ENCODE measurements around the gene PSEN2.
A peak's percentile ranks its signal among the peaks of the same experiment; 100 is the strongest.

Gene PSEN2

DNA sequence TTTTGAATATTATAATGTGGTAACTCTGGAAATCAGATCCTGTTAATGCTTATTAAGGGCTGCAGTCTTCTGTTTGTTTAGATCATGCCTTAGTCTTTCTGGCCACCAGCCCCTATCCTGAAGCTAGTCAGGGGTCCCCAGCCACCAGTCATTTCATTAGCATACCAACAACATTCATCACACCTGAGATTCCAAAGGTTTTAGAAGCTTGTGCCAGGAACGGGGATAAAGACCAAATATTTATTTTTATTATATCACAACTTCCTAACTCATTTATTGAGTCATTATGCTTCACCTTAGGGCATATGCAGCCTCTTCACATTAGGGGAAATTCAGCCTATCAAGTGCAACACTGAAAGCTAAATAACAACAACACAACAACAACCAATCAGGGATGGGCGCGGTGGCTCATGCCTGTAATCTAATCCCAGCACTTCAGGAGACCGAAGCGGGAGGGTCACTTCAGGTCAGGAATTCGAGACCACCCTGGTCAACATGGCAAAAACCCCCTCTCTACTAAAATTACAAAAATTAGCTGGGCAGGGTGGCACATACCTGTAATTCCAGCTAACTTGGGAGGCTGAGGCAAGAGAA lies 2.9 kb upstream of the PSEN2 start:
- no peak for DNase-seq

DNA sequence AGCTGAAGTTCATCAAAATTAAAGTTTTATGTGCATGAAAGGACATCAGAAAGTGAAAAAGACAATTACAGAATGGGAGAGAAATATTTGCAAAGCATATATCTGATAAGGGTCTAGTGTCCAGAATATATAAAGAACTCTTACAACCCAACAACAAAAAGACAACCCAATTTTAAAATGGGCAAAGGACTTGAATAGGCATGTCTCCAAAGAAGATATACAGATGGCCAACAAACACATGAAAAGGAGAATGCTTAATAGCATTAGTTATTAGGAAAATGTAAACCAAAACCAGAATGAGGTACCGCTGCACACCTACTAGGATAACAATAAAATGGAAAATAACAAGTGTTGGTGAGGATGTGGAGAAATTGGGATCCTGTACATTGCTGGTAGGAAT lies 1.7 kb upstream of the PSEN2 start:
- DNase-seq = no peak

DNA sequence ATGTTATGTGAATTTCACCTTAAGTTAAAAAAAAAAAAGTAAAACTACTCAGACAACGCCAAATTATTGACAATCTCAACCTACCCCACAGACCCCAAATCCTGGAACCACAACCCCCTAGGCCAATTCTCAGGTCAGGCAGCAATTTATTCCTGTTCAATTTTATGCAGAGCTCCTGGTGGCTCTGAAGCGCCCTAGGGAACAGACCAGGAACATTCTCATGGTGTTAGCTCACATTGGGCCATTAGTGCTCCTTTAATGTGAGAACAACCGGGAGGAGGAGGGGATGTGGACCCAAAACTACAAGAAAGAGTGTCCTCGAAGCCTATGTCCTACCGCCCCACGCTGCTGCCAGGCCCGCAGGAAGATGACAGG lies 403 bp upstream of the PSEN2 start:
- no peak for DNase-seq

DNA sequence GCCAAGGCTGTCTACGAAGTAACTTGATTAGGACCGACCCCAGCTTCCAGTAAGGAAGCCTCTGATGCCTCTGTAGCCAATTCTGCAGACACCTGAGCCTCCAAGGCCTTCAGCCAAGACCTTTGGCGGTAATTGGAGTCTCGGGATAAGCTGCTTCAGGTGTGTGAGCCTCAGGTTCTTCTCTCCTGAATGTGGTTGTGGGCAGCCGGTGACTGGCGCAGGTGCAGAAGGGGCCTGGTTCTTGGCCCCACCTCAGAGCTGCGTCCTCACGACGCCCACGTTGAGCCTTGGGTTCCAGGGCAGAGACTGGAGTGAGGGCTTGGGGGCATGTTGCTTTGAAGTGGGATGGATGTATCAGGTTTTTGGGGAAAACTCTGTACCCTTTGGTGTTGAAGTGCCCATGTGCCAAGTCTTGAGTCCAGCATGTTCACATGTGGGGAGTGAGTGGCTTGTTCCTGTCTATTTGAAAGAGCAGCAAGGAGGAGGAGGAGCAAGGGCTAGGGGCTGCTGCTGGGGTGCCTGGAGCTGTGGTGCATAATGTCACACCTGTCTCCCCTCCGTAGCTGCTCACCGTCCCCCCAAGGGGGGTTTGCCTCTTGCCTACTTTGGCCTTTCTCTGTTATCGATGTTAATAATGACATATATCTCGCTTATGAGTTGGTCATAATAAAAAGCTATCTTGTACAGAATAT lies 1.4 kb downstream of the PSEN2 start:
- no peak for DNase-seq

DNA sequence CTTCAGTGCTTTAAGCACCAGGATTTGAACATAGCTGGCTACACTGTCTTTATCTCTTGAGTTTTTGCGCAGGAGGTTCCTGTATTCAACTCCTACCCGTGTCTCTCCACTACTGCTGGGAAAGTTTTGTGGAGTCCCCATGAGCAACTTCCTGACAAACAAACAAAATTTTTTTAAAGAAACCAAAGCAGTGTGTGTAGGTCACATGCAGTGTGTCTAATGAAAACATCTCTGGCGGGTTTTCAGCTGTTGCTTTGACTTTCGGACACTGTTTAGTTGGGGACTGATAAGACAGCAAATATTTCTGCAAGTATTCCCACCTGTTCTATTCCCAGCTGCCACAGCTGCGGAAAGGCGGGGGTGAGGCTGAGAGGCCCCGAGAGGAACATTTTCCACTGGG lies 2.0 kb downstream of the PSEN2 start:
- peak; percentile 80 for DNase-seq

DNA sequence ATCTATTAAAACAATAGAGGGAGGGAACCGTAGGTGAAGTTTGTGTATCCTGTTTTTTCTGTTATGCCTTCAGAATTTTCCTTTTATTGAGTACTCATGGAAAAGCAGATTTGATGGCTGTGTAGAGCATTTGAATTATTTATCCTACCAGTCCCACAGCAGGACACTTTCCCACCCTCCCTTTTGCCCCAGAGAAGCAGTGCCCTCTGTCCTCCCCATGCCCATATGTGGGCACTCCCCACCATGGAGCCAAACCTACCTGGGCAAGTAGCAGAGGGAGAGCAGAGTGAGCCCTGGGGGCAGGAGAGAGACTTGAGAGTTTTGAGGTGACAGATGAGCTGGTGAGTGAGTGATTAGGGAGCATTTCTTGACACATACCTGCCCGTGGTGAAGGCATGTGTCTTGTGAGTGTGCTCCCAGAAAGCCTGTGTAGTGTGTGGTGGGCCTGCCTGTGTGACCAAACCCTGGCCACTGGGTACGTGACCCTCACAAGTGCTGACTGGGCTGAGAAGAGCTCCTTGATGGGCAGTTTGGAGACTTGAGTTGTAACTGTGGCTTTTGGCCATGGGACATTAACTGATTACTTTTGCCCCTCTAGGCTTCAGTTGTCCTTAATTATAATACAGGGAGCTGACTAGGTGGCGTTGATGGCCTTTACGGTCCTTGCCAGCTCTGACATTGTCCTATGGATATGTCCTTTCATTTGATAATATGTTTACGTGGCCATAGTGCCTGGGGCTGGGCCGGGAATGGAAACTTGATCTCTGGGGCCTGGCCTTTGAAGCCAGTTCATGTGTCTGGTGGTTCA lies 3.6 kb downstream of the PSEN2 start:
- no peak for DNase-seq

DNA sequence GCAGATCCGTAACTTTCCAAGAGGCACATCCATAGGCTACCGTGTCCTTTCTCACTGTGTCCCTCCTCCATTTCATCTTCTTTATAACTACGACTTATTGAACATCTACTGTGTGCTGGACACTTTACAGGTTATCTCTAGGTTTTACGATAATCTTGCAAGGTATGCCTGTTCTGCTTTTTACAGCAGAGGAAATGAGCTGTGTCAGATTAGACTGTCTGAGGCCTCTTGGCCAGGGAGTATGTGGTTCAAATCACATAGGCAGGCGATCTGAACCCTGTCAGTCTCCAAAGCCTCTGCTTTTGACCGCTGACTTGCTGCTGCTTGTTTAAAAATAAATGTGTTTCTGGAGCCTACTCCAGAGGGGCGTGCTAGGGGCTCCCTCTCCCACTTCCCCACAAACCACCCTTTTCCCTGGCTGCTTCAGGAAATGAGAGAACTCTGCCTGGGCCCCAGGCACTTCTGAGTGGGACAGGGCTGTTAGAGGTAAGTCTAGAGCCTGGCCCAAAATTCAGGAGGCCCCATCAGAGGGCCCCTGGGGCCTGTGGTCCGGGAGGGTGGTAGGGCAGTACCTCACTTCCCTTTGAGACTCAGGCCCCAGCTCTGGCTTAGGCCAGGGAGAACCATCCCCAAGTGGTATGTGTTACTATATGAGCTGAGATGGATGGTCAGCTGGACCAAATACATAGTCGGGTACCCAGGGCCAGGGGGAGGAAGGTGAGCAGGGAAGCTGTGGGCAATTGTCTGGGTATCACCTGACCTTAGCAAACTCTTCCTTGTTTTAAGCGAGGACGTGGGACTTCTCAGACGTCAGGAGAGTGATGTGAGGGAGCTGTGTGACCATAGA lies 4.4 kb downstream of the PSEN2 start:
- no peak for DNase-seq

DNA sequence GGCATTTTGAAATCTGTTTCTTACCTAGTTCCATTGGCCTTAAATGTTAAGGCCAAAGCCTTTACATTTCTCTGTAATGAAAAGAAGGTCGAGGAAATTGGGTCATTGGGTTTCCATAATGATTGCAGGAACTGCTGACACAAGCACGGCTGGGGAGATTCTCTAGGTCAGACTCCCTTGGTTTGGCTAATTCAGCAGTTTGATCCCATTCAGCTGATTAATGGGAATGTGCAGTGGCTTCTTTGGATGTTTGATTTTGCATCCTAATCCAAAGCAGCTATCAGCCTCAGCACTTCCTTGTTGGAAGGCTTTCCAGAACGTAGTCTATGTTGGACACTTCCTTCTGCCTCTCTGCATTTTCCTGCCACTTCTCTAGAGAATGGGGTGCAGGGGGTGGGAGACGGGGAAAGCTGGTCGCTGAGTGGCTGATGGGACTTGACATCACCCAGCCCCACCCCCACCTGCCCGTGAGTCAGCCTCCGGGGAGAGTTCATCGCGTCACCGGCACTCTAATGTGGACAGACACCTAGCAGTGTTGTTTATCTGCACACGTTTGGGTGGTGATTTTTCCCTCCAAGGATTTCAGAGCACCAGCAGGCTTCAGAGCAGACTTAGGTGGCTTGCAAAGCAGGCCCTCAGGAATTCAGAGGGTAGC lies 5.4 kb downstream of the PSEN2 start:
- no peak for DNase-seq

DNA sequence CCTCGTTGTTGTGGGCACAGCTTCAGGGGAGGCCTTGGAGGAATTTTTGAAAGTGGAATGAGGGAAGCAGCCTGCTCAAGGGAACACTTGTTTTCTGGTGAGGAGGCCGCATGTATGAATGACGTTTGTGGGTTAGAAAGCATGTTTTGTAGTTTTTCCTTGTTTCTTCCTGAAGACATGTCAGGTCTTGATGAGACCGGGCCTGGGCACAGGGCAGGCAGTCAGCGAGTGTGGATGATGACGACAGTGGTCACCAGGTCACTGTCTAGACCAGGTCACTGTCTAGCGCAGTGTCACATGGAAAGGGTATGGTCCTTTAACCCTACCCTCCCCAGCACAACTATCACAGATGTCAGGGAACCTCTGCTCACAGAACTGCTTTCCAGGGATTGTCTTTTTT lies 7.3 kb downstream of the PSEN2 start:
- DNase-seq = no peak

DNA sequence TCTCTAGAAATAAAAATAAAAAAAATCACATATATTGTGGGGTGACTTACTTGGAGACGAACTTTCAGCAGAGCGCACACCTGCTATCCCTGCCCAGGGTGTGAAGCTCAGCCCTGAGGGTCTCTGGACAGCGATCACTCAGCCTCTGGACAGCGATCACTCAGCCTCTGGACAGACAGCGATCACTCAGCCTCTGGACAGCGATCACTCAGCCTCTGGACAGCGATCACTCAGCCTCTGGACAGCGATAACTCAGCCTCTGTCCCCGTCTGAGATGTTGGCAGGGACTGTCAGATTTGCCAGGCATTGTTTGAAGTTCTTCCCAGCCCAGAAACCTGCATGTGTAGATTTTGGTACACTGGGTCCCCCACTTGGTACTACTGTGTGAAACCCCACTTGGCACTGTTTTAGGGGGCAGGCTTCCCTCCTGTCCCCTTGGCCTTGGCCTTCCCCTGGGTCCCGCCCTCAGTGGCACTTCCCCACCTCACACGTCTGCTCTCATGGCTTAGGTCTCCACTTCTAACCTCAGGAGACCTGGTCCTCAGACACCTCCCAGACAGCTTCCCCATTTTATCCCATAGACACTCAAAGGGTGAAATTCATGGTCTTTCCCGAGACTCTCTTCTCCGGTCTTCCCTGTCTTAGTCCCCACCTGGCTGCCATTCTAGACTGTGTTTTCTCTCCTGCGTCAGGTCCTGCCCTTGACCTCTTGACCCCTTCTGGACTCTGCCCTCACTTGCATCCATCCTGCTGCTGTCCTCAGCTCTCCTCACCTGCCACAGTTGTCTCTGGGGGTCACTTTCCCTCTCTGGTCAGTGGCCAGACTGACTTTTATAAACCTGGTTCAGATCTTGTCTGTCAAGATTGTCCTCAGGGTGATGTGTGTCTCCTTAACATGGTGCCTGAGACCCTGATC lies 10.2 kb downstream of the PSEN2 start:
- DNase-seq = no peak

DNA sequence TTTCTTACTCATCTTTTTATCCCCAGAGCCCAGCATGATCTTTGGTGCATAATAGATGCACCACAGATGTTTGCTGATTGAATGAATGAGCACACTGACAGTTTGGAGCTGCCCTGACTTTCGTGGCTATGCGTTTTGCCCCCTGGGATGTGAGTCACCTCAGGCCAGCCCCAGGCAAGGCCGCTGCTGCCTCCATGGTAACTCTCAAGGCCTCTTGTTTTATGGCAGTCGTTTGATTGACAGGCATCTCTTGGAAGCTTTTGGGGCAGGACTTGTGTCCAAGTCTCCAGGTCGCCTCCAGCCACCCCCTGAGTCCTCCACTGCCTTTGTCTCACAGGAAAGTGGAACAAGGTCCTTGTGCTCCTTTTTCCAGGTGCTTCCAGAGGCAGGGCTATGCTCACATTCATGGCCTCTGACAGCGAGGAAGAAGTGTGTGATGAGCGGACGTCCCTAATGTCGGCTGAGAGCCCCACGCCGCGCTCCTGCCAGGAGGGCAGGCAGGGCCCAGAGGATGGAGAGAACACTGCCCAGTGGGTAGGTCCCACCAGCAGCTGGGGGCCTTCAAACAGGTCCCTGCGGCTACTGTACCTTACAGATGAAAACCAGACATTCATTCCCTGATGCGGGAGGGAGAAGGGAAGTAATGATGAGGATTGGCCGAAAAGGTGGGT lies 11.2 kb downstream of the PSEN2 start:
- no peak for DNase-seq

DNA sequence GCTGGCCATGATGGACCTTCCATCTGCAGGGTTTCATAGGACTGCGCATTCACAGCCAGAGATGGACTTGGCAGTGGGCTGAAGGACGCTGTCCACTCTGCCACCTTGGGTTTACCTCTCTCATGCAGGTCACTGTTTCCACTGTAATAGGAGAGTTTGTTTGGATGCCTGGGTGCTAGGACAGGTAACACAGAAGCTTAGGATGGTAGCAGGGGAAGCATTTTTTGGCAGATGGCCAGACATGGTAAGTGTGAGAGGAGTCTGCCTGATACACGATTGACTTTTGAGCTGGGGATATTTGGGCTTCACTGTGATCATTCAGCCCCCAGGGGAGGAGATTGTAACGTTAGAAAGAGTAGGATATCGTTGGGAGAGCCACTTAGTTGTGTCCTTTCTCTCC lies 11.8 kb downstream of the PSEN2 start:
- no peak for DNase-seq

DNA sequence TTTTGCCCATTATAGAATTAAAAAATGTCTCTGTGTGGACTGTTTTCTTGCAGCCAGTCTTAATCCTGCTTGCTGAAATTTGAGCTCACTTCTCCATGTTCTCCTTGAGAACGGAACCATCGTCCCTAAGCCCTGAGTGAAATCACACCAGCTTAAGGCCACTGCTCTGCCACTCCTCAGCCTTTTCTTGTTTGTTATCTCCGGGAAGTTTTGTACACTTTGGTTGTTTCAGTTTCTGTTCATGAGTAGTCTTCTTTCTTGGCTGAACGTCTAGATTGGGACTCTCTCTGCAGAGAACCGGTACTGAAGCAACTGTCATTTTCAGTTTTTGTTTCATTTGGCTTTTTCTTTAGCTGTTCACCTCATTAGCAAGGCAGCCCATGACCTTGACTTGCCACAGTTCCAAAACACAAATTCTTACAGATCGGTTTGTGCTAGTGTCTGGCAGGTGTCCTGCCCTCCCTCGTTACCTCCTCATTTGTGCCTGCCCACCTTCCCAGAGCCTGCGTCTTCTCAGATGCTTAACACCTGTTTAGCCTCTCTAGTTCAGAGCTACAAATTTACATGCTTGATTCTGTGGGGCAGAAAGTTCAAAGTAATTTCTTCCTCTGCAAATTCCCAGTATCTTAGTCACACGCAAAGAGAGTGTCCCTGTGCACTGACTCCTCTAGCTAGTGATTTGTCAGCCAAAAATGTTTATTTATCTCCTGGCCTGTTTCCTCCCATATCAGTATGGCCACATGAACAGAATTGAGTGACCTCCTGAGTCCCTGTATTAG lies 12.4 kb downstream of the PSEN2 start:
- peak; percentile 87 for DNase-seq

DNA sequence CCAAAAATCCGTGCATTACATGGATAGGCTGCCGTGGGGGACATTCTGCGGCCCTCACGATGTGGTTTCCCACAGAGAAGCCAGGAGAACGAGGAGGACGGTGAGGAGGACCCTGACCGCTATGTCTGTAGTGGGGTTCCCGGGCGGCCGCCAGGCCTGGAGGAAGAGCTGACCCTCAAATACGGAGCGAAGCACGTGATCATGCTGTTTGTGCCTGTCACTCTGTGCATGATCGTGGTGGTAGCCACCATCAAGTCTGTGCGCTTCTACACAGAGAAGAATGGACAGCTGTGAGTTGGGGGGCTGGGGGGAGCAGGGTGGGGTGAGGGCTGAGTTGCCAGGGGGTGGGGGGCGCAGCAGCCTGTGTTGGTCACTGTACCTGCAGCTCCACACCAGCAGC lies 13.2 kb downstream of the PSEN2 start:
- no peak for DNase-seq

DNA sequence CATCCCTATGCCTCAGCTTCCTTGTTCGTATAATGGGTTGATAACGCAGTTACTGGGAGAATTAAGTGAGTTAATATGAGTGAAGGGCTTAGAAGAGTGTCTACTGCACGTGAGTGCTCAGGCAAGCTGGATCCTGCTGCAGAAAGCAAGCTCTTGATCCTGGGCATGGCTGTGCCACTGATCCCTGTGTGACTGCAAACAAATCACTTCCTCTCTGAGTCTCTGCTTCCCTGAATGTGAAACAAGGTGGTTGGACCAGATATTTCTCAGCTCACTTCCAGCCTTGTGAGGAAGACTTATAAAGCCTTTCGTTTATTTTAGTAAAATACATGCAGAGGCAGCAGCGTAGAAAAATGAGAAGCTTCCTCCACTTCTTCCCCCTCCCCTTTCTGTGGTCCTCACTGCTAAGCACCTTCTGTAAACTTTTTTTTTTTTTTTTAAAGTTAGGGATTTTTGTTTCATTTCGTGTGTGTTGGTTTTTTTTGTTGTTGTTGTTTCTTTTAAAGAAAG lies 13.8 kb downstream of the PSEN2 start:
- DNase-seq = peak; percentile 35

DNA sequence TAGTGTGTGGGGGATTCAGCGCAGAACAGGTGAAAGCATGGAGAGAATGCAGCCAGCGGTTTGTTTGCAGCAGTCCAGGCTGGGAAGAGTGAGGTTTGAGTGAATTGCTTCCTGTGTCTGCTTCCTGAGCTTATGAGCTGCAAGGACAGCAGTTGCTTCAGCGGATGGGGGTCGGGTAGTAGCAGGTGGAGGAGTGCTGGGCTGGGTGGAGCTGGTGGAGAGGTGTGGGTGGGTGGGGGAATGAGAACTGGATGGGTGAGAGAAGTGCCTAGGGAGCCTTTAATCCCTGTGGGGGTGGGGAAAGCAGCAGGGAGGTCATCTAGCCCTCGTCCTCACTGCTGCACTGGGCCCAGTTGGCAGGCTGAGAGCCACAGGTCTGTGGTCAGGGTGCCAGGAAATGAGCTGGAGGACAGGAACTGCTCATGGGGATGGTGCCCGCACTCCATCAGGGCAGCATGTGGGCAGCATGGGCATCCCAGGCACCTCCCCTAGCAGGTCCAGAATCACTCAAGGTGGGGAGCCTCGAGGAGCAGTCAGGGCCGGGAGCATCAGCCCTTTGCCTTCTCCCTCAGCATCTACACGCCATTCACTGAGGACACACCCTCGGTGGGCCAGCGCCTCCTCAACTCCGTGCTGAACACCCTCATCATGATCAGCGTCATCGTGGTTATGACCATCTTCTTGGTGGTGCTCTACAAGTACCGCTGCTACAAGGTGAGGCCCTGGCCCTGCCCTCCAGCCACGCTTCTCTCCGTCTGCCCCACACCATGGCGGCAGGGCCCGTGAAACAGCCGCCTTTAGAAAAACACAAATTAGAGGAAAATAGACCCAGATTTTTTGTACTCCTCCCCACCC lies 14.8 kb downstream of the PSEN2 start:
- no peak for DNase-seq

DNA sequence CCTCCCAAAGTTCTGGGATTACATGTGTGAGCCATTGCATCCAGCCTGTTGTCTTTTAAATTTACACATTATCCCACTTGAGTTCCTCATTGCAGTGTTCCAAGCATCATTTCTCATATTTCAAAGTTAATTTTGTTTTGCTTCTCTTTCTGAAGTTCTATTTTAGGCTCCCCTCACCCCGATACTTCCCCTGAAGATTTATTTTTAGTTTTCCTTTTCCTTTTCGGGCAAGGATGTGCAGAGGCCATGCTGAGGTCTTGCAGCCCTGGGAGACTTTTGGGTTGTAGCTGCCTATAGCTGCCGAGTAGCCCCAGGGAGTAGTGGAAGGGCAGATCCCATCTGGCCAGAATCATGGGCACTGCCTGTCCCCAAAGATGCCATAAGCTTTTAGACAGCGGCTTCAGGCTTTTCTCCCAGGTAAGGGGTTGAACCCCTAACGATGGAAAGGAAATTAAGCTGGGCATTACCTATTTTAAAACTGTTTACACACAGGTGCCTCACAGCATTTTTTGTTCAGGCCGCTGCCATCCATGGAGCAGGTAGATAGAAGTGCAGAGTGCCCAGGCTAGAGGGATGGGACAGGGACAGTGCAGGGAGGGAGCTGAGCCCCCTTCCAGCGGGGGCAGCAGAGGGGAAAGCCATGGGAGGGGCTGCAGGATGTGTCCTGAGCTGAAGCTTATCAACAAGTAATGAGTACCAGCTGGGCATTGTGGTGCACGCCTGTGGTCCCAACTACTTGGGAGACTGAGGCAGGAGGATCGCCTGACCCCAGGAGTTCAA lies 15.9 kb downstream of the PSEN2 start:
- DNase-seq = peak; percentile 40

DNA sequence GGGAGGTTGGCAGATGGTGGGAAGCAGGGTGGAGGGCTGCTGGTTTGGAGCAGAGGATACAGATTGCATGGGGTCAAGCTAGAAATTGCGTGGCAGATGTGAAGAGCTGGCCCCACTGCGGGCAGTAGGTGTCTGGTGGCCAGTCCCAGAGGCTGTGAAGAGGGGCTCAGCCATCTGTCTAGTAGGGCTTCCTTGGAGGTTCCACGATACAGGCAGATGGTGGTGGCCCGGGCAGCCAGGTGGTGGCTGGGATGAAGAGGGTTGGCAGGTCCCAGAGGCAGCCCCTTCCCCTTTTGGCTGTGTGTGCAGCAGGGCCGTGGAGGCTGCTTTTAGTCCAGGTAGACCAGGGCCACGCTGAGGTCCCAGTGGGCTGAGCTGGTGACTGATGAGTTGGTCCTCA lies 16.6 kb downstream of the PSEN2 start:
- DNase-seq = no peak
